ENCODE results near the gene GALNT17.
"Not testable (repeated sequence)": the region's sequence is repeated elsewhere in the genome, so short reads cannot be mapped to it uniquely, and the experiment has no call there.

GALNT17 gene

DNA sequence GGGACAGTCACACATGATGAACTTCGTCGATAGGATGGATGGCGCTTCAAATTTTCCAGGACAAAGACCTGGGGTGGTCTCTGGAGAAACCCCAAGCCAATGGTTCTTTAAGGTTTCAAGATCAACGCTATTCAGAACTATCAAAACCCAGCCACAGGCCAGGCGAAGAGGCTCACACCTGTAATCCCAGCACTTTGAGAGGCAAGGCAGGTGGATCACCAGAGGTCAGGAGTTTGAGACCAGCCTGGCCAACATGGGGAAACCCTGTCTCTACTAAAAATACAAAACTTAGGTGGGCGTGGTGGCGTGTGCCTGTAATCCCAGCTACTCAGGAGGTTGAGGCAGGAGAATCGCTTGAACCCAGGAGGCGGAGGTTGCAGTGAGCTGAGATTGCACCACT is 511.1 kb downstream of the GALNT17 start:
- not testable (repeated sequence) for DNase-seq

DNA sequence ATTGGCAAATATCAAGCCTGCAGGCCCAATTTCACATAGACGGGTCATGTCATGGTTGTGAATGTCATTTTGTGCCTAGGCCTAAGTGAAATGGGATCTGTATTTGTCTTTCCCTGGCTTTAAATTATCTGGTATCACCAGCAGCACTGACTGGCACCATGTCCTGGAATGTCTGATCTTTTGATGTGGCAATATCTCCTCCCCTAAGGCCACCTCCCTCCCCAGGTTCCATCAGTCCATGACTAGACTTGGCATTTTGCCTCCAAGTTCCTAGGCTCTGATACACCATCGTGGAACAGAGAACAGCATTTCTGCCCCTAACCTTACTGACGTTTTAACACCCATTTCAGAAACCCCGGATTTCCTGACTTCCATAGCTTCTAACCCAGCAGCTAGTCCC is 513.9 kb downstream of the GALNT17 start:
- no peak for DNase-seq

DNA sequence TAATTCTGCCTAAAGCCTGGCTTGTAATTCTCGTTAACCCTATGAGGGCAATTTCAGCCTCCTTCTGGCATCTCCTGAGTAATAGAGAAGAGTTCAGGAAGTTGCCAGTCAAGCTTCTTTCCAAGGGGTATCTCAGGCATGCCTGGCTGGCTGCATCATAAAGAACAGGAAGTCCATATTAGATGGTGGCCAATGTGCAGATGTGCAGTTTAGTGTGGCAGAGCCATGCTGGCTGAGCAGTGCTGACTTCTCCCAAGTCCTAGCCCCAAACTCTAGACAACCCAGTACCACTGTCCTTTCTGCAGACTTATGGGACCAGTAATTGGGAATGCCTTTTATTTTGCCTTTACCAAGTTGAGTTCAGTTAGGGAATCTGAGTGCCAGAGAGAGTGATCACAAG is 517.9 kb downstream of the GALNT17 start:
- no peak for DNase-seq

DNA sequence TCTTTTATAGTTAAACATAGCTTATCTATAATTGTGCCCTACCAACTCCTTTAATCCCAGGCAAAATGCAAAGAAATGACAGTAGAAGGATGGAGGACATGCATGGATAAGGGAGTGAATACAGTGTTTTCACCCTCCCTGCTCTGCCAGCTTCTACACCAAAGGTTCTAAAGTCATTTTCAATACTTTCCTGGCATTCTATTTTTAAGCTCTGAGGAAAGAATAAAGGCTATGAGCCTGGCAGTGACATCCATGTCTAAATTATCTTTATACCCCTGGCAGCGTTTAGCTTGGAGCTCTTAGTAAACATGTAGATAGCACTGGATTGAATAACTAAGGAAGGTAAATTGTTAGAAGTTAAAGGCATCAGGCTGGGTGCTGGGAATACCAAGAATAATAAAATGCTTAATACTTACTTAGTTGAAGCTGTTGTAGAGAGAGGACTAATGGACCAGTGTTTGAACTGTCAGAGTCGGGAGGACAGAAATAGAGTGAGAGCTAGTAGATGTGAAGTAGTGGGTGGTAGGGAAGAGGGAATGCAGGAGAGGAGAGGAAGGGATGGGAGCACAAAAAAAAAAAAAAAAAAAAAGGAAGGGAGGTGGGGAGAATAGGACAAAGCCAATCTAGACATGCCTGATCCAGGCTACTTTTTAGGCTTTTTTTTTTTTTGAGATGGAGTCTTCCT is 518.9 kb downstream of the GALNT17 start:
- no peak for DNase-seq

DNA sequence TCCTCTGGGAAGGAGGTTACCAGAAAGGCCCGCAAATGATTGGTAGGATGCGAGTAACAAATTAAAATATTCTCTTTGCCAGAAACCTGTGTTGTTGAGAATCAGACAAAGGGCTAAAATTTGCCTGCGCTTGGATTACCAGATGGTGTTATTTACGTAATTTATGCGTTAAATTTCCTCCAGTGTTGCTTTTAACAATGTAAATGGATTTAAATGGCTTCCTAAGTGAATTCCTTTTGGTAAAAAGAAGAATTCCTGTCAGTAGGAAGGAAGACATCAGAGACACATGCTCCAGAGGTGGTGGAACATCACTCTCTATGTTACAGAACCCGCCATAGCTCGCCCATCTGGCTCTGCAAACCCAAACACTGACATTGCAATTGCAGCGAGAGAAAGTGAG is 520.6 kb downstream of the GALNT17 start:
- DNase-seq, result no peak

DNA sequence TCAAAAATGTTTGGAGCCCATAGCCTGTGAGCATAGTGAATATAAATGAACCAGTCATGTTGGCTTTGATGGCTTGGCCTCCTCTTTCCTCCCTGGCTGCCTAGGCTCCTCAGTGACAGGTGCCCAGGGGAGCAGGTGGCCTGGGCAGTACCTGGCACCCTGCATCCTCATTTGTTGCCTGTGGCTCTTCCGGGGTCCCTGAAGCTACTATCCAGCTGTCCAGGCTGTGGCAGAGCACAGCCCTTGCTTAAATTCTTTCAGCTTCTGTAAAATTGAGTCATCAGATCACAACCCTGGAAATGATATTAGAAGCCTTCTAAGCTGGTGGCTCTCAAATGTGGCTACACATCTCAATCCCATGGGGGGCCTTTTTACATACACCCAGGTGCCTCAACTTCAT is 525.4 kb downstream of the GALNT17 start:
- DNase-seq, result no peak

DNA sequence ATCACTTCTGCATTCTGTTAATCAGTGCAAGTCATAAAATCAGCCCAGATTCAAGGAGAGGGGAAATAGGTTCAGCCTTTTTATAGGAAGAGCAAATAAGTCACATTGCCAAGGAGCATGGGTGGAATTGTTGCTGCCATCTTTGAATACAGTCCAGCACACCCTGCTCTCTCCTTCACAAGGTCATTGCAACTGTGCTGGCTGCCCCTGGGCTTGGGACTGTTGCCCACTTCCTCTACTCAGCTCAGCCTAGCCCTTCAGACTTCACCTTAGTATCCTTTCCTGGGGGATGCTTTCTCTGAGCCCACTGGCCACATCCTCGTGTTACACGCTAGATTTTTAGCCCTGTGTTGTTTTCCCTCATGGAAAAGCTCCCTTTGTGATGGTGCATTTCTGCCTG is 527.7 kb downstream of the GALNT17 start:
- no peak for DNase-seq

DNA sequence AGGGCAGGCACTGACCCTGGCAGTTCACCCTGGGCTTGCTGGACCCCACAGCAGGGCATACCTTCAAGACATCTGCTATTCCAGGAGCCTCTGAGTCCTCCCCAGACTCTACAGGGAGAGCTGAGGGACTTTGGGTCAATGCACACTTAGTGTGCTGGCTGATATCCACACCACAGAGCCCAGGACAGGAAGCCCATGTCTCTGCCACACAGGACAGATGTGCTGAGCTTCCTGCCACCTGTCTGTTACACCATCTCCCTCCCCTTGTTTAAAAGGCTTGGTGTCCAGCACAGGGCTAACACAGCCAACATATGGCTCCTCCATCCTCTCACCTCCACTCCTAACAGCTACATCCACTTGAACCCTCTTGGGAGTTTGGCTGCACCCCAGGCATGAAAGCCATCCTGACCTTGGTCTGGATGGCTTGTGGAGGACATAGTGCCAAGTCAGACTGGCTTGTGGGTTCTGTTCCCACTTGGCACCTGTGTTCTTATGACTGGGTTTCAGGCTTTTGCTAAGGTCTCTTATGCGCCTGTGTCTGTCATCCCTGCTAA is 529.8 kb downstream of the GALNT17 start:
- DNase-seq, result no peak

DNA sequence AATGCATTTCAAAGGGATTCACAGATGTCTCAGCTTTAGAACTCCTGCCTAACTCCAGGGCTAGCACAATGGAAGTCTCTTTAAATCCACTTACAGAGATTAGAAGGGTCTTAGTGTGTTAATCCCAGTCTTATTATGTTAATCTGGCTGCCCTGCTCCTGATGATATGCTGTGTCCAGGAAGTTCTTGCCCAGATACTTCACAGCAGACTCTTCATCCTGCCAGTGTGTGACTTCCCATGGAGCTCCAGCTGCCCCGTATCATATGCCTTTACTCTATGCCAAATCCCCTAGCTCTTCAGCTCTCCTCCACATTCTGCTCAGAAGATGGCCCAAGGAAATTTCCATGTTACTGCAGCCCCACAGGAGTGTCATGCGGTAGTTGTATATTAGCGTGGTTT is 533.8 kb downstream of the GALNT17 start:
- no peak for DNase-seq

DNA sequence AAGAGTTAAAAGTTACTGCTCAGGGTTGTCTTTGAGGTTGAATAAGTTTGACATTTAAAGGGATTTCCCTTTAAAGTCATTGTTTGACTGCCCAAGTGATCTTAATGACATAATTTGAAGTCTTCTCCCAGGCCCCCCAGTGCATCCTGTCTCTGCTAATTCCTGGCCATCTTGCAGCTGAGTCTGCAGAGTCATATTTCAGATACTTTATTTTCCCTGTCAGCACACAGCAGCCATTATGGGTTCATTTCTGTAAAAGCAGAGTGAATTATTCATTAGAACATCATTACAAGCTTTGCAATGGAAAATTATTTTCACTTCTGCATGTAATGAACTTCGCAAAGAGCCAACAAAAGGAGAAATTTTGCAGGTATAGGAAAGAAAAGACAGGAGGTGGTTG is 536.6 kb downstream of the GALNT17 start:
- DNase-seq, result no peak

DNA sequence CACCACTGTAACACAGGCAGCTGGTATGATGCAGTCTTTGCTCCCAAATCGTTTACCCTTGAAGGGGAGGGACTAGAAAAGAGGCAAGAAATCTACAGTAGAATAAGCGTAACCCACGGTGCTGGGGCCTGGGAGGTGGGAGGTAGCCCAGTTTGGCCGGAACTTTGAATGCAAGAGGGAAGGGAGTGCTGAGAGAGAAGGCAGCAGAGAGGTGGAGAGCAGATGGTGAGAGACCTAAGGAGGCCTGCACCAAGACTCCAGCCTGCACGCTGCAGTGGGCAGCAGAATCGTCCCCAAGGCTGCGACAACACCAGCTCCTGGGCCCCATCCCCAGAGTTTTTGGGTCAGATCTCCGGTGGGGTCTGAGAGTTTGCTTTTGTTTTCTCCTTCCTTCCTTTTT is 547.5 kb downstream of the GALNT17 start:
- DNase-seq, result no peak

DNA sequence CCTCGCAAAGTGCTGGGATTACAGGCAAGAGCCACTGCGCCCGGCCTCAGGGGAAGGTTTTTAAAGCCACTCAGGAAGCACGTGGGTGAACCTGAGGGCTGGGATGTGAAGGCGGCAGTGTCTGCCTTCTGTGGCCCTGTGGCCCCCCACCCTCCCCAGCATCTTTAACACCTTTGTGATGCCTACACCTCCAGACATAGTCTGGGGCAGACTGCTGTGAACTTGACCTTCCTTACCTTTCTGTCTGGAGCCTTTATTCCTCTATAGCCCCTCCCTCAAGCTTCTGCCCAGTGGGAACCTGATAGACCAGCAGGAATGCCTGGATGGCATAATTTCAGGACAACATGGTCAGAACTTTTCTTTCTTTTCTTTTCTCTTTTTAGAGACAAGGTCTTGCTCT is 550.2 kb downstream of the GALNT17 start:
- no peak for DNase-seq

DNA sequence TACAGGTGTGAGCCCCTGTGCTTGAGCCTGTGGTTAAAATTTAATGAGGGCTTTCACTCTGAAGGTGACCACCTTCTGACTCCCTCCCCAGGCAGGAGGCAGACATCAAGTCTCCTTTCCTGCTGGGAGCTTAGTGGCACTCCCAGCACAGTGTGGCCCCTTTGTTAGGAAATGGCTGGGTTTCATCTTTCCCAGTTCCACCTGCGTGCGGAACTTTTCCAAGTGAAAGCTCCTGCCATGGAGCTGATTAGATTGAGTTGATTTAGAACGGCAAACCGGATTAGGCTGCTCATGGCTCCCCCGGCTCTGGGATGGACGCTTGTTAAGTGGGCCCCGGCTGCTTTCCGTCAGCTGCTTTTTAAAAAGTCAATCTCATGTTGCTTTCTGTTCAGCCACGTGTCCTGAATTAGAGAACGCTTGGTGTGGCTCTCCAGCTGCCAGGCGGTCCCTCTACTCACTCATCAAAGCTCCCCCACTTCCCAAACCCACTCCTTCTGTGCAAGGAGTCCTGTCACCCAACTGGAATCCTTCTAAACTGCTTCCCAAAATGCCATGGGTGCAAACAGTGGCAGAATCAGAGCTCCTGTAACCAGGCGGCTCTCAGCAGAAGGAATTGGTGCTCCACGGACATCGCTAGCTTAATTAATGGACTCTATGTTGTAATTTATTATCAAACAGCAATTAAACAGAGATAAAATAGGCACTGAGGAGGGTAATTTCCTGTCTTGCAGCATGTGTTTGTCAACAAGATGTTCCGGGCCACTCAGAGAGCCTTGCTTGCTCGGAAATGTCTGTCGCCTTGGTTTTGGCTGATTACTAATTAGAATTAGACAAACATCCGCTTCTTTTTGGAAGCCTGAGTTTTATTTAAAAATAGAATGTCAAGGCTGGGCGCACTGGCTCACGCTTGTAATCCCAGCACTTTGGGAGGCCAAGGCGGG is 551.2 kb downstream of the GALNT17 start:
- no peak for DNase-seq

DNA sequence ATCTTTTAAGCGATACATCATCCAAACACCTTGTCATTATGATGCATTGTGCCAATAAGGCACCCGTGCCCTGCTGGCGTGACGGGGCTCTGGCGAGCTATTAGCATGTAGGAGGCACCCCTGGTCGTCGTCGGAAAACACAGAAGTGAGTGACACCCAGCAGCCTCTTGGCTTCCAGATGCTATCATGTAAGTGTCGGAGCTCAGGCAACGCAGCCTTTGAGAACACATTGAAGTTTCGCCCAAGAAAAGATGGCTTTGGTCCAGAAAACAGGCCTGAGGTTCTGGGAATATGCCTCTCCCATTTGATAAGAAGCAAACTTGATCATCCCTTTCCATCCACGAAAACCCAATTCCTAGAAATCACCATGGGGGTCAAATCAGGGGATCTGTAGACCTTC is 555.3 kb downstream of the GALNT17 start:
- no peak for DNase-seq

DNA sequence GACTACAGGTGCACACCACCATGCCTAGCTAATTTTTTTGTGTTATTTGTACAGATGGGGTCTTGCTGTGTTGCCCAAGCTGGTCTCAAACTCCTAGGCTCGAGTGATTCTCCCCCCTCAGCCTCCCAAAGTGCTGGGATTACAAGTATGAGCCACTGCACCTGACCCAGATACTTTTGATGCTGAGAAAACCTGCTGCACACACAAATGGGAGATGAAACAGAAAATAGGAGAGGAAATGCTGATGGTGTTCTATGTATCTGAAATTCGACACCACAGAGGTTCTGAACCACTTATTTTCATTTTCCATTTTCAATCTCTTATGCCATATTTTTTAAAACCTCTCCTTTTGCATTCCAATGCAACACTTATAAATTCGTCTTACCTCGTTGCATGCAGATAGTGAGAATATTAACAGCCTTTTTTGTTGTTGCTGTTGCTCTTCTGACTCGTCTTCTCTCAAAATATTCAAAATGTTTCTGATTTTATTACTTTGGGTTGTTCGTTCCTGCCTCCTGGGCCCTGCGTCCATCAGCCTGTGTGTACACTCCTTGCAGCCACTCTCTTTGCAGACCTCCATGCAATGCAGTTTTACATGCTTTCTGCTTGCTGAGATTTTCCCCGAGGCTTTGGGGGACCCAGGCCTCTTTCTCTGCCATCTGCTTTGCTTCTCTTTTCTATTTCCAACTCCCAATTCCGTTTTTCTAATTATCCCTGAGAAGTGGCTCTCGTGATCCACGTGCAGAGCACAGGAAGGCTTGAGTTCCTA is 556.1 kb downstream of the GALNT17 start:
- no peak for DNase-seq

DNA sequence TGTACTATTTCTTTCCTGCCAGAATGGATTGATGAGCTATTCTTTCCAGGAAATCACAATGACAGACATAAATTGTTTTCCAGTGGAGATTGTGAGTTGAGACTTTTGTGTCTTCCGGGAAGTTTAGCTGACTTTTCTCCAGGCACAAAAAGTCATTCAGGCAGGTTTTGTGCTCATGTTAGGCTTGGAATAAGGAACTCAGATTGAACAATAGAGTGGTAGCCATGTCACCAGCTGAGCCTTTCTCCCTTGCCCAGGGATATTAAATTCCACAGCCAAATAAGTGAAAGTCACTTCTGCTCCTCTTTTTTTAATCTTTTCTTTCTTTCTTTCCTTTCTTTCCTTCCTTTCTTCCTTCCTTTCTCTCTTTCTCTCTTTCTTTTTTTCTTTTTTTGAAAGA is 559.6 kb downstream of the GALNT17 start:
- DNase-seq, result no peak

DNA sequence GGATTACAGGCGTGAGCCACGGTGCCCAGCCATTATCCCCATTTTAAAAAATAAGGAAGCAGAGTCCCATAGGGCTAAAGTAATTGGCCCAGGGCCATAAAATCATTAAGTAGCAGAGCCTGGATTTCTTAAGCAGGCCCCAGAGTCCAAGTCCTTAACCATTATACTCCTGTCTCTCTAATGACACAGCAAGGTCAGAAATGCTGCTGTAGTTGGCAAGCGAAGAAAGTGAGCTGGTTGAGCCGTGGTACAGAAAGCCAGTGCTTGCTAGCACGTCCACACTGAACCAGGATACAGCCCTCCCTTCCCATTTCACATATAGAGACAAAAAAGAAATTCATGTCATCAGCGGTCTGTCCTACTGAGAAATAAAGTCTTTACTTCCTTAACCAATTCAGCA is 562.7 kb downstream of the GALNT17 start:
- DNase-seq, result no peak

DNA sequence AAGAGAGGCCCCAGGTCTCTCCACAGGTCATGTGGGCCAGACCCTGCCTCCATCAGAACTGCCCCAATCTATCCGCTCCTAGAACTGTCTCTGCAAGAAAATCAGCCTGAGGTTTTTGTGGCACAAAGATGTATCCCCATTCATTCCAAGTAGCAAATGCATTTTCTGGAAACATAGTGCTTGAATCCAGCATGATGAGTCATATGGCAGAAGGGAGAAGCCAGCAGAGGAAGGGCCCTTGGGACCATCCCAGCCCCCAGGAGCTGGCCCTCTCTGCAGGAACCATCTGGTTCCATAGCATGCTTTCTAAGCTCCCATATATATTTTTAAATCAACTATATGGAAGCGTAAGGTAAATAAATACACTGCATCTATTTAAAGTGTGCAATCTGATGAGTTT is 563.2 kb downstream of the GALNT17 start:
- no peak for DNase-seq

DNA sequence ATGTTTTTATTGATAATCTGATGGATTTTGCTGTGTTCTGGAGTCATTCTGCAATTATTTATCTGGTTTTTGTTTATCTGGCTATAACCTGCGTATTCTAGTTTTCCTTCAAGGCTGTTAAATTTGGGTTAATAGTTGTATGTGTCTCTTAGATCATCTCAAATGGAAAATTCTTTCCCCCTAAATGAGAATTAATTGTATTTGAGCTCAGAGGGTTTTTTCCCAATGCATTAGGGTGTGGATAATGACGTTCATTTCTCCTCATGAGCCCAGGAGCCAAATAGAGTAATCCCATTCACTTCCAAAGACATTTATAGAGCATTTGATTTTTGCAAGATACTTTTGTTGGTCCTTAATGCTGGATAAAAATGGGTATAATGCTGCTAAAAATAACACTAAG is 564.6 kb downstream of the GALNT17 start:
- no peak for DNase-seq

DNA sequence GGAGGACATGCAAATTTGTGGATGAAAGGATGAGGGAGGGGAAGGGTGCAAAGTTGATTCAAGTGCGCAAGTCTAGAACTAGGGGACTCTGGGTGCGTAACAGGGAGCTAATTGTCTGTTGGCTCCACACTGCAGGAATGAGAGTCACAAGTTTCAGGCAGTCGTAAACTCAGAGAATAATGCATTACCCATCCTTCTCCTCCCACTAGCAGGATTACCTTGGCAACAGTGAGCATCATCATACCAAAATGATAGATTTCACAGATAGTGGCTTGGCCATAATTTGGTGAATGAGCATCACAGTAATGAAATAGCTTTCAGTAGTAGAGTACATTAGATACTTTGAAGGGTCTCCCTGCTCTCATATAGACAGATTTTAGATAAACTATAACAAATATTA is 565.5 kb downstream of the GALNT17 start:
- no peak for DNase-seq

DNA sequence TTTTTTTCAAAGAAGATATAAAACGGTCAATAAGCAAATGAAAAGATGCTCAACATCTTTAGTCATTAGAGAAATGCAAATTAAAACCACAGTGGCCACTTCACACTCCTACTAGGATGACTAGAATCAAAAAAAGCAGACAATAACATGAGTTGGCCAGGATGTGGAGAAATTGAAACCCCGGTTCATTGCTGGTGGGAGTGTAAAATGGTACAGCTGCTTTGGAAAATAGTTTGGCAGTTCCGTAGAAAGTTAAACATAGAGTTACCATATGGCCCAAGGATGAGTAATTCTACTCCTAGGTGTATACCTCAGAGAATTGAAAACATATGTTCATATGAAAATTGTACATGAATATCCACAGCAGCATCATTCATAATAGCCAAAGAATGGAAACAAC is 573.3 kb downstream of the GALNT17 start:
- no peak for DNase-seq

DNA sequence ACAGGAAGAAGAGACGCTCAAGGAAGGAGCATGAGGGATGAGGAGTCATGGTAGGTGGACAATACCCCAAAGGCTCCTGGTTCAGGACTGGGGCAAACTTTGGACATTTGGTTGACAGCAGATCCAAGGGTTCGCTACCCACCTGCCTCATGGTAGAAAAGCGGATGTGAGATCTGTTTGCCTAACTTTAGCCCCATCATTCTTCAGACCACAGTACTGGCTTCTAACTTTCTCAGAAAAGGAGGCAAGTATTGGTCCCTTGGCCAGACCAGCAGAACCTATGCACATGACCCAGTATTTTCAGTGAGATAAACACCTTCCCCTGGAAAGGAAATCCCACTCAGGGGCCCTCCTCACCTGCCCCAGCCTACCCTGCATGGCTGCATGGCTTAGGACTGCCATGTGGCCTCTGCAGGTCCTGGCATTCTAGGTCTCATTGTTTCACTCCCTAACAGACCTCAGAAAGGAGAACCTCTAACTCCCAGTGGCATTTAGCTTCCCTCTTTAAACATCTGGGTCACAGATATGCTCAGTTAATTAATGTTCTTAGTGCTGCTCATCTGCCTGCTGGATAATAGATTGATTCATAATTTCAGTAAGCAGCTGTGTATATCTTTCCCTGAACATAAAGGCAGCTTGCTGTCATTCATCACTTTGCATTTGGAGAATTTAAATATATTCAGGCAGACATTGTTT is 574.1 kb downstream of the GALNT17 start:
- no peak for DNase-seq

DNA sequence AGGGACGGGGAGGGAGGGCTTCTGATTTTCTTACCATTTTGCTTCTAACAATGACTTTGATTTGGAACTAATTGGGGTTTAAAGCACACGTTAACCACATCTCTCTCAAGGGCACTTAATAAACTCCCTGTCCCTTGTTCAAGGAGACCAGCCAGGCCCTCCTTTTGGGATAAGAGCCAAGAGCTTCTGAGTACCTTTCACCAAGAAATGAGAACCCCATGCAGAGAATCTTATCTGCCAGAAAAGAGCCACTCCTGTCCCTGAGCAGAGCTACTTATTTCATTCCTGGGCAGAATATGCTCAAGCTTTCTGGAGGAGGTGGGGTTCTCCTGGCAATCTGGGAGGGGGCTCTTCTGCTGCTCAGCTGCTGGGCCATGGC is 574.6 kb downstream of the GALNT17 start:
- no peak for DNase-seq

All from CD4-positive, alpha-beta T cell treated with Interleukin-4 for 4 hours (primary cell).